HEK293T (cell line): ENCODE measurements around the gene RBM38.

ENCODE experiments used
- CTCF ChIA-PET: fragments of 350-600 bp; formaldehyde crosslinking; extraction: SDS; loops from one replicate; lab custom pipeline; 2021; ENCODE audit warnings: antibody characterized with exemption, inconsistent platforms; lab: Yijun Ruan, JAX
- POLR2A ChIA-PET: fragments of 350-600 bp; formaldehyde crosslinking; extraction: SDS; loops from one replicate; lab custom pipeline; 2020; ENCODE audit warnings: antibody characterized with exemption, inconsistent platforms; lab: Yijun Ruan, JAX
- DNase-seq: peaks from one replicate; pipeline ENCODE4 v3.0.0; 2012; ENCODE audit warnings: mixed read lengths; ENCODE audit errors: extremely low spot score
- ARNT ChIP-seq: fragments of 450-650 bp; IDR thresholded peaks from 2 replicates; pipeline ENCODE4 v1.6.1; 2017; ENCODE audit warnings: mild to moderate bottlenecking
- BHLHE40 ChIP-seq: fragments of 450-650 bp; IDR thresholded peaks from 2 replicates; pipeline ENCODE4 v1.6.1; 2016; ENCODE audit warnings: mild to moderate bottlenecking, moderate library complexity, borderline replicate concordance
- CTBP1 ChIP-seq: fragments of 450-650 bp; IDR thresholded peaks from 2 replicates; pipeline ENCODE4 v1.6.1; 2016; ENCODE audit warnings: borderline replicate concordance
- ELF4 ChIP-seq: fragments of 450-650 bp; IDR thresholded peaks from 2 replicates; pipeline ENCODE4 v1.6.1; 2017; ENCODE audit warnings: antibody characterized with exemption
- FOXA1 ChIP-seq: fragments of 450-650 bp; IDR thresholded peaks from 2 replicates; pipeline ENCODE4 v1.6.1; 2016; ENCODE audit warnings: mild to moderate bottlenecking
- FOXK2 ChIP-seq: fragments of 450-650 bp; IDR thresholded peaks from 2 replicates; pipeline ENCODE4 v1.6.1; 2016; ENCODE audit warnings: mild to moderate bottlenecking
- FOXM1 ChIP-seq: fragments of 450-650 bp; IDR thresholded peaks from 2 replicates; pipeline ENCODE4 v1.6.1; 2017; ENCODE audit warnings: mild to moderate bottlenecking, borderline replicate concordance
- HDGF ChIP-seq: fragments of 450-650 bp; IDR thresholded peaks from 2 replicates; pipeline ENCODE4 v1.6.1; 2017; ENCODE audit warnings: antibody characterized with exemption, borderline replicate concordance
- L3MBTL2 ChIP-seq: fragments of 450-650 bp; conservative IDR thresholded peaks from 2 replicates; pipeline ENCODE4 v1.6.1; 2016; ENCODE audit warnings: mild to moderate bottlenecking
- LEF1 ChIP-seq: fragments of 450-650 bp; IDR thresholded peaks from 2 replicates; pipeline ENCODE4 v1.6.1; 2017; ENCODE audit warnings: mild to moderate bottlenecking, borderline replicate concordance
- NFRKB ChIP-seq: fragments of 450-650 bp; IDR thresholded peaks from 2 replicates; pipeline ENCODE4 v1.6.1; 2016; ENCODE audit warnings: mild to moderate bottlenecking, moderate library complexity
- PKNOX1 ChIP-seq: fragments of 450-650 bp; IDR thresholded peaks from 2 replicates; pipeline ENCODE4 v1.6.1; 2016
- SP1 ChIP-seq: fragments of 450-650 bp; IDR thresholded peaks from 2 replicates; pipeline ENCODE4 v1.6.1; 2017
- SUZ12 ChIP-seq: fragments of 450-650 bp; IDR thresholded peaks from 2 replicates; pipeline ENCODE4 v1.6.1; 2016; ENCODE audit warnings: mild to moderate bottlenecking
- TARDBP ChIP-seq: fragments of 450-650 bp; IDR thresholded peaks from 2 replicates; pipeline ENCODE4 v1.6.1; 2016
- ZNF384 ChIP-seq: fragments of 450-650 bp; IDR thresholded peaks from 2 replicates; pipeline ENCODE4 v1.6.1; 2016

The RBM38 gene

GRCh38 chr20:57422254-57422653 lies 31.1 kb downstream of the RBM38 start:
- TF ChIP-seq FOXA1 (no peak), FOXM1 (no peak), SP1 (no peak), TARDBP (no peak), BHLHE40 (no peak)
- ChIA-PET CTCF (no interaction called here), POLR2A (no interaction called here)
- no peak for DNase-seq

GRCh38 chr20:57425150-57426013 lies 34.2 kb downstream of the RBM38 start:
- no peak for DNase-seq
- POLR2A ChIA-PET = no interaction called here
- TF ChIP-seq L3MBTL2 (no peak), FOXK2 (no peak), TARDBP (no peak), FOXA1 (no peak), ZNF384 (no peak), ARNT (no peak)
- CTCF ChIA-PET = interaction anchor here (1.1 kb wide), 2 partner anchors 13 to 44 kb away, joined by 3 to 4 read pairs; no protein-coding TSS in a partner anchor

GRCh38 chr20:57426271-57426689 lies 35.1 kb downstream of the RBM38 start:
- ChIA-PET POLR2A (no interaction called here), CTCF (interaction anchor here (0.6 to 1.1 kb wide), 3 partner anchors 13 to 45 kb away, joined by 3 to 4 read pairs (median 3); no protein-coding TSS in a partner anchor)
- TF ChIP-seq L3MBTL2 = no peak
- TF ChIP-seq TARDBP = no peak
- no peak for TF ChIP-seq PKNOX1
- no peak for TF ChIP-seq HDGF
- no peak for TF ChIP-seq NFRKB
- TF ChIP-seq CTBP1 = no peak
- TF ChIP-seq FOXM1 = no peak
- TF ChIP-seq ARNT = no peak
- no peak for TF ChIP-seq SP1
- TF ChIP-seq BHLHE40 = no peak
- TF ChIP-seq LEF1 = no peak
- TF ChIP-seq ZNF384 = no peak
- no peak for TF ChIP-seq SUZ12
- no peak for TF ChIP-seq ELF4
- TF ChIP-seq FOXA1 = no peak
- no peak for TF ChIP-seq FOXK2
- DNase-seq = no peak

GRCh38 chr20:57426831-57427230 lies 35.6 kb downstream of the RBM38 start:
- no peak for DNase-seq
- ChIA-PET POLR2A (no interaction called here), CTCF (interaction anchor here (0.6 kb wide), 1 partner anchor 35 kb away, joined by 3 read pairs; no protein-coding TSS in a partner anchor)
- TF ChIP-seq BHLHE40 (no peak), FOXK2 (no peak), SP1 (no peak), HDGF (no peak), L3MBTL2 (no peak)

GRCh38 chr20:57428324-57429158 lies 37.3 kb downstream of the RBM38 start:
- ChIA-PET CTCF (no interaction called here), POLR2A (no interaction called here)
- TF ChIP-seq ZNF384 (no peak), SP1 (no peak), FOXK2 (no peak), ARNT (no peak)
- no peak for DNase-seq

GRCh38 chr20:57429159-57429496 lies 37.9 kb downstream of the RBM38 start:
- DNase-seq = no peak
- TF ChIP-seq L3MBTL2 (no peak), SUZ12 (no peak), ARNT (no peak), CTBP1 (no peak), BHLHE40 (no peak), FOXA1 (no peak), NFRKB (no peak), ELF4 (no peak), FOXK2 (no peak), HDGF (no peak), LEF1 (no peak), PKNOX1 (no peak), SP1 (no peak), TARDBP (no peak), ZNF384 (no peak), FOXM1 (no peak)
- POLR2A ChIA-PET = no interaction called here
- CTCF ChIA-PET = no interaction called here
